Effector memory CD4-positive, alpha-beta T cell (primary cell): ENCODE measurements around the gene RXRA.

ENCODE experiments used
- DNase-seq, 3 donors: peaks; one replicate each; pipeline ENCODE4 v3.0.0-alpha.2; 2020
- H3K27ac ChIP-seq: 2 replicates; pipeline ENCODE4 v1.7.0; 2013; ENCODE audit warnings: mild to moderate bottlenecking, low read length, moderate library complexity; ENCODE audit not compliant: insufficient read depth, poor library complexity, severe bottlenecking
- H3K27me3 ChIP-seq: replicated peaks from 2 replicates; pipeline ENCODE4 v1.7.0; 2013; ENCODE audit warnings: mild to moderate bottlenecking, low read length; ENCODE audit not compliant: insufficient read depth, control insufficient read depth, poor library complexity, severe bottlenecking
- H3K36me3 ChIP-seq: 2 replicates; pipeline ENCODE4 v1.7.0; 2013; ENCODE audit warnings: mild to moderate bottlenecking, low read length, moderate library complexity; ENCODE audit not compliant: control insufficient read depth, insufficient read depth
- H3K4me1 ChIP-seq: 2 replicates; pipeline ENCODE4 v1.7.0; 2013; ENCODE audit warnings: low read length, mild to moderate bottlenecking; ENCODE audit not compliant: control insufficient read depth, insufficient read depth, poor library complexity, severe bottlenecking
- H3K4me3 ChIP-seq: 2 replicates; pipeline ENCODE4 v1.7.0; 2013; ENCODE audit warnings: low read length, low read depth, mild to moderate bottlenecking; ENCODE audit not compliant: insufficient read depth, poor library complexity, severe bottlenecking
- H3K9me3 ChIP-seq: 2 replicates; pipeline ENCODE4 v1.7.0; 2013; ENCODE audit warnings: mild to moderate bottlenecking, low read length, moderate library complexity; ENCODE audit not compliant: control insufficient read depth

The RXRA gene

DNA sequence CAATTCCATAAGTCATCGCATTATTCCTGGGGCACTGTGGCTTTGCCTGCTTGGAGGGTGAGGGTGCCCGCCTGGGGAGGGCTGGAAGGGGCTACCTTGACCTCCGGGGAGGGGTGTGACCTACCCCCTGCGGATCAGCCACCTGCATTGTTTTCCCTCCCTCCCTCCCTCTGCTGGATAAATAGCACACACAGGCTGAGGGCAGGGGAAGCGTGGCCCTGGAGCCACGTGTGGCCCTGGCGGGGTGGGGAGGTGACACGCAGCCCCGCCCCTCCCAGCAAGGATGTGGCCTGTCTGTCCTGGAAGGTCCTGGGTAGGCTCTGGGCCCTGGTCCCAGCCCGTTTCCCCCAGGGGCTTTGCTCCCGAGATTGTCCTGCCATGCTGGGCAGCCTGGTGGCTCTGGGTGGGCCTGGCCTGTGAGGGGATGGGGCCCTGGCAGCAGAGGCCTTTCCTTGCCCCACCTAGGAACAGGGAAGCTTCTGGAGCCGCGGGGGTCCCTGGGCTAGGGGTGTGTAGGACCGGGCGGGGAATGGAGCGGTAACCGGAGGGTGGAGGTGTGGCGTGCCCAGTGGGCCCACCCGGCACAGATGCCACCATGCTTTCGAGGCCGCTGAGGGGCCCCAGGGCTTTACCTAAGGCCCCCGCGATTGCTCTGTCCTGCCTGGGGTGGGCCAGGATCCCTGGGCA, 33.4 kb downstream of the RXRA start:
- no peaks in the 10 kb centered on the region for H3K36me3 ChIP-seq
- H3K9me3 ChIP-seq = no peaks in the 10 kb centered on the region
- H3K27ac ChIP-seq = no peak overlapping the region
- no peaks in the 10 kb centered on the region for H3K4me1 ChIP-seq
- H3K27me3 ChIP-seq = no peaks in the 10 kb centered on the region
- no peak overlapping the region for H3K4me3 ChIP-seq
- DNase-seq = no peak

GRCh38 chr9:134360180-134360759, 34.0 kb downstream of the RXRA start:
- Histone ChIP-seq H3K4me1 (no peaks in the 10 kb centered on the region), H3K27ac (no peak overlapping the region)

DNA sequence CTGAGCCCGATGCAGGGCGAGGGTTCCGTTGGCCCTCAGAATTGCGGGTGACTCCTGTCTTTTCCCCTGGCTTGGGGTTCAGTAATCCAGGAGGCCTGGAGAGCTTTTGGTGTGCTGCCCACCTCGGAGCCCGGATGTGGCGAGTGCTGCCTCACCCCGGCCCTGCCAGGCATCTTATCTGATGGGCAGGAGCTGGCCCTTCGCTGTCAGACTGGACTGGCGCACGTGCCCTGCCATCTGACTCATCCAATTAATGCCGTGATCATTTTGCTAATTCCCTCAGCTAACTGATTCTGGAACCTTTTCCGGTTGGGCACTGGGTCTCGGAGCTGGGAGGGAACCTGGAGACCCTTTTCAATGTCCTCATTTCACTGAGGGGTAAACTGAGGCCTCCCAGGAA, 34.6 kb downstream of the RXRA start:
- Histone ChIP-seq H3K4me3 (no peak overlapping the region), H3K4me1 (no peaks in the 10 kb centered on the region), H3K27ac (no peak overlapping the region), H3K36me3 (no peaks in the 10 kb centered on the region), H3K27me3 (no peaks in the 10 kb centered on the region), H3K9me3 (no peaks in the 10 kb centered on the region)
- DNase-seq = no peak

More at GRCh38 chr9:134360180-134360759, 34.0 kb downstream of the RXRA start:
- Histone ChIP-seq H3K9me3 (no peaks in the 10 kb centered on the region), H3K36me3 (no peaks in the 10 kb centered on the region), H3K27me3 (no peaks in the 10 kb centered on the region), H3K4me3 (no peak overlapping the region)
- no peak for DNase-seq

DNA sequence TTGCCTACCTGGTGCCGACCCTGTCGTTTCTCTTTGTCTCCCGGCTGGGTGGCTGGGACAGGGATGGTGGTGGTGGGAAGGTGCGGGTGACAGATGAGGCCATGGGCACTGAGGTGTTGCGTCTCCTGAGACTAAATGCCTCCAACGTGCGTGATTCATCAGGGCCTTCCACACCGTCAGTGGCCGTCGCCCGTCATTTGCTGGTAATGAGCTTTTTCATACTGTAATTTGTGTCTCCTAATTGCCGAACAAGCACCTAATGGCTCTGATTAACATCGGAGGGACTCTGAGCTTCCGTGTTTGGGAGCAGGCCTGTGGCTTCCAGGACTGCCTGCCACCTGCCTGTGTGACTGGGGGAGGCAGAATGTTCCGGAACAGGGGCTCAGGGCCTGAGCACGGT, 35.2 kb downstream of the RXRA start:
- H3K27me3 ChIP-seq = no peaks in the 10 kb centered on the region
- H3K36me3 ChIP-seq = no peaks in the 10 kb centered on the region
- no peaks in the 10 kb centered on the region for H3K9me3 ChIP-seq
- no peak overlapping the region for H3K4me3 ChIP-seq
- DNase-seq = no peak
- H3K27ac ChIP-seq = no peak overlapping the region
- peaks cover 2% of the 10 kb centered on the region for H3K4me1 ChIP-seq

- no peaks in the 10 kb centered on the region for H3K36me3 ChIP-seq
- H3K4me3 ChIP-seq = no peak overlapping the region
- no peak for DNase-seq
- H3K9me3 ChIP-seq = no peaks in the 10 kb centered on the region
- no peaks in the 10 kb centered on the region for H3K27me3 ChIP-seq
- H3K4me1 ChIP-seq = peaks cover 4% of the 10 kb centered on the region
- no peak overlapping the region for H3K27ac ChIP-seq
Measured at GRCh38 chr9:134361843-134362414, 35.7 kb downstream of the RXRA start.

- no peak for DNase-seq
- Histone ChIP-seq H3K27me3 (no peaks in the 10 kb centered on the region), H3K9me3 (no peaks in the 10 kb centered on the region), H3K4me3 (no peak overlapping the region), H3K4me1 (peaks cover 4% of the 10 kb centered on the region), H3K36me3 (no peaks in the 10 kb centered on the region), H3K27ac (no peak overlapping the region)
Measured at GRCh38 chr9:134363450-134363849, 37.2 kb downstream of the RXRA start.

- no peaks in the 10 kb centered on the region for H3K9me3 ChIP-seq
- H3K27me3 ChIP-seq = no peaks in the 10 kb centered on the region
- H3K27ac ChIP-seq = no peak overlapping the region
- peaks cover 4% of the 10 kb centered on the region for H3K4me1 ChIP-seq
- no peaks in the 10 kb centered on the region for H3K36me3 ChIP-seq
- no peak for DNase-seq
- H3K4me3 ChIP-seq = no peak overlapping the region
Measured at GRCh38 chr9:134364391-134365114, 38.3 kb downstream of the RXRA start.

GRCh38 chr9:134365115-134365596, 38.9 kb downstream of the RXRA start:
- no peaks in the 10 kb centered on the region for H3K9me3 ChIP-seq
- no peak for DNase-seq
- no peaks in the 10 kb centered on the region for H3K27me3 ChIP-seq
- H3K36me3 ChIP-seq = no peaks in the 10 kb centered on the region
- H3K4me1 ChIP-seq = peaks cover 4% of the 10 kb centered on the region
- H3K27ac ChIP-seq = no peak overlapping the region
- no peak overlapping the region for H3K4me3 ChIP-seq

GRCh38 chr9:134365791-134366222, 39.6 kb downstream of the RXRA start:
- no peaks in the 10 kb centered on the region for H3K27me3 ChIP-seq
- no peak overlapping the region for H3K4me3 ChIP-seq
- H3K36me3 ChIP-seq = no peaks in the 10 kb centered on the region
- no peak for DNase-seq
- no peak overlapping the region for H3K27ac ChIP-seq
- H3K9me3 ChIP-seq = no peaks in the 10 kb centered on the region
- peaks cover 4% of the 10 kb centered on the region for H3K4me1 ChIP-seq
